IMR-90 (cell line): ENCODE measurements around the gene TUBA3D. TPM values are rescaled to one million over a fixed set of nuclear protein-coding genes. Genes with fewer than 3 reads are reported as not detected.

Source experiments
- ATAC-seq: fragments of 200-7000 bp; cut with Tn5 transposase; 2 replicates; pipeline ENCODE4 v1.9.1; 2020; ENCODE audit warnings: low read depth, mild to moderate bottlenecking, moderate library complexity
- BruUV-seq: library from RNA; stranded (reverse); fragments of 400-500 nt; replicated peaks from 2 replicates; lab custom pipeline; 2021; lab: Mats Ljungman, UMichigan
- CTCF ChIA-PET: fragments of 300-600 bp; formaldehyde crosslinking; extraction: SDS; loops from one replicate; lab custom pipeline; 2021; ENCODE audit warnings: antibody characterized with exemption; lab: Yijun Ruan, JAX
- POLR2A ChIA-PET: fragments of 300-600 bp; sonication (Branson Sonifier 250); formaldehyde crosslinking; loops from one replicate; lab custom pipeline; 2022; ENCODE audit warnings: antibody characterized with exemption; ENCODE audit not compliant: unreplicated experiment; lab: Charles Lee
- DNase-seq: peaks from one replicate; pipeline ENCODE4 v3.0.0; 2013
- H2AFZ ChIP-seq: replicated peaks from 2 replicates; pipeline ENCODE3; 2013; ENCODE audit warnings: low read length, mild to moderate bottlenecking; ENCODE audit not compliant: poor library complexity
- H2AK5ac ChIP-seq: 2 replicates; pipeline ENCODE4 v1.6.1; 2013; ENCODE audit warnings: low read depth, low read length, inconsistent platforms
- H2AK9ac ChIP-seq: replicated peaks from 2 replicates; pipeline ENCODE3; 2013; ENCODE audit warnings: mild to moderate bottlenecking, low read depth, low read length, moderate library complexity; ENCODE audit not compliant: poor library complexity
- H2BK120ac ChIP-seq: 2 replicates; pipeline ENCODE4 v1.6.1; 2013; ENCODE audit warnings: low read depth, low read length, inconsistent platforms
- H2BK15ac ChIP-seq: 3 replicates; pipeline ENCODE4 v1.6.1; 2013; ENCODE audit warnings: low read depth, low read length, inconsistent platforms
- H2BK20ac ChIP-seq: 2 replicates; pipeline ENCODE4 v1.6.1; 2013; ENCODE audit warnings: low read depth, mild to moderate bottlenecking, inconsistent platforms, low read length, moderate library complexity
- H2BK5ac ChIP-seq: 2 replicates; pipeline ENCODE4 v1.6.1; 2013; ENCODE audit warnings: mild to moderate bottlenecking, low read depth, low read length, inconsistent platforms; ENCODE audit not compliant: poor library complexity, severe bottlenecking
- H3K14ac ChIP-seq: replicated peaks from 2 replicates; pipeline ENCODE4 v1.6.1; 2013; ENCODE audit warnings: low read depth, low read length, inconsistent platforms
- H3K18ac ChIP-seq: 2 replicates; pipeline ENCODE4 v1.6.1; 2013; ENCODE audit warnings: low read depth, low read length, control low read depth
- H3K23ac ChIP-seq: 2 replicates; pipeline ENCODE4 v1.6.1; 2013; ENCODE audit warnings: low read depth, low read length, inconsistent platforms
- H3K27ac ChIP-seq: 2 replicates; pipeline ENCODE4 v1.5.1; 2013; ENCODE audit warnings: mild to moderate bottlenecking, control low read depth, low read length; ENCODE audit not compliant: insufficient read depth
- H3K27me3 ChIP-seq: 2 replicates; pipeline ENCODE4 v1.6.1; 2013; ENCODE audit warnings: low read length; ENCODE audit not compliant: control insufficient read depth, insufficient read depth
- H3K36me3 ChIP-seq: 2 replicates; pipeline ENCODE4 v1.6.1; 2013; ENCODE audit warnings: low read length, mixed read lengths; ENCODE audit not compliant: control insufficient read depth, insufficient read depth
- H3K4ac ChIP-seq: 2 replicates; pipeline ENCODE4 v1.6.1; 2013; ENCODE audit warnings: low read depth, low read length, inconsistent platforms
- H3K4me1 ChIP-seq: 2 replicates; pipeline ENCODE4 v1.6.1; 2013; ENCODE audit warnings: low read length, mixed read lengths; ENCODE audit not compliant: control insufficient read depth, insufficient read depth
- H3K4me2 ChIP-seq: 2 replicates; pipeline ENCODE4 v1.6.1; 2013; ENCODE audit warnings: low read depth, mild to moderate bottlenecking, control low read depth, low read length, moderate library complexity
- H3K4me3 ChIP-seq: 2 replicates; pipeline ENCODE4 v1.5.1; 2013; ENCODE audit warnings: low read depth, mild to moderate bottlenecking, control low read depth, low read length, moderate library complexity; ENCODE audit not compliant: insufficient read depth
- H3K56ac ChIP-seq: 2 replicates; pipeline ENCODE4 v1.6.1; 2013; ENCODE audit warnings: low read length, inconsistent platforms; ENCODE audit not compliant: insufficient read depth; ENCODE audit errors: extremely low read depth
- H3K79me1 ChIP-seq, 2 experiments: 2 replicates each; pipeline ENCODE4 v1.6.1; 2013; ENCODE audit warnings: low read length in 2 of 2, inconsistent platforms in 1 of 2, low read depth in 1 of 2
- H3K9ac ChIP-seq: 2 replicates; pipeline ENCODE4 v1.6.1; 2013; ENCODE audit warnings: low read depth, low read length, control low read depth
- H3K9me1 ChIP-seq: 2 replicates; pipeline ENCODE4 v1.6.1; 2013; ENCODE audit warnings: low read length, inconsistent platforms; ENCODE audit not compliant: insufficient read depth
- H3K9me3 ChIP-seq: 2 replicates; pipeline ENCODE4 v1.6.1; 2013; ENCODE audit warnings: low read length; ENCODE audit not compliant: control insufficient read depth, insufficient read depth
- H4K20me1 ChIP-seq: 2 replicates; pipeline ENCODE4 v1.6.1; 2013; ENCODE audit warnings: low read length, inconsistent platforms; ENCODE audit not compliant: insufficient read depth
- H4K5ac ChIP-seq: 2 replicates; pipeline ENCODE4 v1.6.1; 2013; ENCODE audit warnings: mild to moderate bottlenecking, low read depth, low read length, control low read depth
- H4K8ac ChIP-seq, 2 experiments: 2 replicates each; pipeline ENCODE4 v1.6.1; 2013; ENCODE audit warnings: low read depth in 2 of 2, low read length in 2 of 2, control low read depth in 1 of 2, inconsistent platforms in 1 of 2
- H4K91ac ChIP-seq: 2 replicates; pipeline ENCODE4 v1.6.1; 2013; ENCODE audit warnings: low read depth, low read length, inconsistent platforms; ENCODE audit not compliant: insufficient read depth
- BHLHE40 ChIP-seq: fragments of 150-350 bp; IDR thresholded peaks from 2 replicates; pipeline ENCODE4 v1.6.1; 2016; ENCODE audit warnings: mild to moderate bottlenecking, low read depth, low read length
- CEBPB ChIP-seq: IDR thresholded peaks from 2 replicates; pipeline ENCODE4 v1.6.1; 2012; ENCODE audit warnings: low read depth, low read length, improper control_type of control experiment
- FOS ChIP-seq: fragments of 150-350 bp; IDR thresholded peaks from 2 replicates; pipeline ENCODE4 v1.6.1; 2016; ENCODE audit warnings: low read depth, low read length
- MAFK ChIP-seq: IDR thresholded peaks from 2 replicates; pipeline ENCODE4 v1.6.1; 2012; ENCODE audit warnings: low read depth, low read length, improper control_type of control experiment
- MAZ ChIP-seq: IDR thresholded peaks from 2 replicates; pipeline ENCODE4 v1.6.1; 2012; ENCODE audit warnings: low read depth, mild to moderate bottlenecking, low read length, improper control_type of control experiment, moderate library complexity, borderline replicate concordance
- MXI1 ChIP-seq: IDR thresholded peaks from 2 replicates; pipeline ENCODE4 v1.6.1; 2012; ENCODE audit warnings: low read depth, mild to moderate bottlenecking, low read length, moderate library complexity, borderline replicate concordance
- NFE2L2 ChIP-seq: fragments of 150-350 bp; IDR thresholded peaks from 2 replicates; pipeline ENCODE4 v1.6.1; 2016; ENCODE audit warnings: low read depth, mild to moderate bottlenecking, low read length
- POLR2A ChIP-seq: IDR thresholded peaks from 2 replicates; pipeline ENCODE4 v1.6.1; 2012; ENCODE audit warnings: mild to moderate bottlenecking, low read depth, low read length
- RAD21 ChIP-seq: IDR thresholded peaks from 2 replicates; pipeline ENCODE4 v1.6.1; 2012; ENCODE audit warnings: low read length, improper control_type of control experiment
- SMC3 ChIP-seq: fragments of 150-350 bp; IDR thresholded peaks from 2 replicates; pipeline ENCODE4 v1.6.1; 2016; ENCODE audit warnings: low read depth, mild to moderate bottlenecking, antibody characterized with exemption, low read length, moderate library complexity
- WGBS, 2 experiments: methylation state at CpG; one replicate each; pipeline versions ENCODE4 v1.1.5 to v1.1.7; 2013; ENCODE audit warnings: missing lambda C conversion rate in 2 of 2; ENCODE audit not compliant: insufficient read length in 1 of 2; ENCODE audit errors: extremely low coverage in 2 of 2; 5-methylcytosine and 5-hydroxymethylcytosine counted together
- dilution Hi-C: fragments of 300-500 bp; cut with HindIII; formaldehyde crosslinking; loops from one replicate; pipeline ENCODE4 v1.14.3; 2018; ENCODE audit warnings: low sequenced_read_pairs; ENCODE audit not compliant: unreplicated experiment
- in situ Hi-C: fragments of 300-500 bp; cut with MboI; formaldehyde crosslinking; loops from 3 replicates; pipeline ENCODE4 v1.14.3; 2019; ENCODE audit warnings: low sequenced_read_pairs, inconsistent platforms, mixed read lengths
- intact Hi-C: fragments of 100-400 bp; cut with micrococcal nuclease; formaldehyde crosslinking; loops from 2 replicates; pipeline ENCODE4 v1.10.0; 2022
- polyA plus RNA-seq, 3 experiments: library from polyadenylated mRNA; depleted of rRNA; stranded (reverse); fragments of >200 nt; gene quantifications; 2 replicates each; pipeline ENCODE4 v1.2.3, GENCODE V29; 2012; ENCODE audit warnings: low replicate concordance in 1 of 3
- total RNA-seq: library from RNA; depleted of rRNA; stranded (reverse); fragments of >200 nt; gene quantifications from 2 replicates; pipeline ENCODE4 v1.2.3, GENCODE V29; 2012
- TF ChIP-seq, protein P1 (sequence below): fragments of 150-350 bp; IDR thresholded peaks from 2 replicates; pipeline ENCODE4 v1.6.1; 2017; ENCODE audit warnings: mild to moderate bottlenecking, antibody characterized with exemption, low read length, low read depth
- TF ChIP-seq, protein P2 (sequence below): fragments of 150-350 bp; IDR thresholded peaks from 2 replicates; pipeline ENCODE4 v1.6.1; 2016; ENCODE audit warnings: low read depth, mild to moderate bottlenecking, low read length, moderate library complexity, borderline replicate concordance
- TF ChIP-seq, protein P3 (sequence below): conservative IDR thresholded peaks from 2 replicates; pipeline ENCODE4 v1.5.1; 2012; ENCODE audit warnings: mild to moderate bottlenecking, low read depth, low read length, improper control_type of control experiment

TUBA3D gene
- total and polyA plus RNA-seq, 2 of the 4 experiments (the other 2 are of a cell fraction): not detected

DNA sequence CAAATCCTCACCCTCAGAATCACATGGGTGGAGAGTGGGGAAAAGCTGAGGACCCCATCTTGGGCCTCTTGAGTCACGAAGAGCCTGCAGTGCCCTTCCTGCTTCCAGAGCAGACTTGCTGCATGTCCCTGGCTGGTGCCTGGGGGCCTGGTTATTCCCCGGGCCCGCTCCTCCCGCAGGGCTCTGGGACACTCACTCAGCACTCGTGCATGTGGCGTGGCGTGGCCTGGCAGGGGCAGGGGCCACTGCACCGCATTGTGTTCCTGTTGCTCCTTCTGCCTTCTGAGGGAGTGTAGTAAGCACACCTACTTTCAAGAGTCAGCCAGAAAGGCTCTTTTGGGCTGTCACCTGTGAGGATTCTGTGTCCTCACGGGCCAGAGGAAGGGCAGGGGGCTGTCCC lies 33.7 kb downstream of the TUBA3D start:
- H3K23ac ChIP-seq: no peak overlapping the region
- no peak overlapping the region for H3K18ac ChIP-seq
- 100% methylated on average over 1 of the region's 9 CpGs; no CpG with 5 or more reads in 1 of the 2 experiments for WGBS, 2 experiments
- H4K91ac ChIP-seq: no peak overlapping the region
- in situ Hi-C loops (loop anchor here (25.0 kb wide), 2 partner anchors 397 to 1347 kb away; partner anchors contain the start of gene PLEKHB2), dilution Hi-C loops (no loop called here), intact Hi-C loops (no loop called here)
- no peak overlapping the region for H4K8ac ChIP-seq
- H4K5ac ChIP-seq: no peak overlapping the region
- peaks cover 32% of the 10 kb centered on the region for H3K36me3 ChIP-seq
- no peak overlapping the region for H3K56ac ChIP-seq
- no peak overlapping the region for H2AK5ac ChIP-seq
- POLR2A ChIA-PET: no interaction called here
- ATAC-seq (no peak), DNase-seq (no peak)
- H3K27me3 ChIP-seq: no peaks in the 10 kb centered on the region
- H3K9ac ChIP-seq: no peak overlapping the region
- no peak overlapping the region for H3K14ac ChIP-seq
- no peaks in the 10 kb centered on the region for H3K4me1 ChIP-seq
- H4K20me1 ChIP-seq: no peaks in the 10 kb centered on the region
- no peaks in the 10 kb centered on the region for H3K79me1 ChIP-seq
- H2BK15ac ChIP-seq: no peak overlapping the region
- no peaks in the 10 kb centered on the region for H3K9me3 ChIP-seq
- CTCF ChIA-PET: no interaction called here
- no peaks in the 10 kb centered on the region for H3K9me1 ChIP-seq
- H3K4me3 ChIP-seq: no peak overlapping the region
- no peak overlapping the region for H2AK9ac ChIP-seq
- H3K27ac ChIP-seq: no peak overlapping the region
- H3K4ac ChIP-seq: no peak overlapping the region
- H2AFZ ChIP-seq: no peak overlapping the region
- TF ChIP-seq, protein P1, sequence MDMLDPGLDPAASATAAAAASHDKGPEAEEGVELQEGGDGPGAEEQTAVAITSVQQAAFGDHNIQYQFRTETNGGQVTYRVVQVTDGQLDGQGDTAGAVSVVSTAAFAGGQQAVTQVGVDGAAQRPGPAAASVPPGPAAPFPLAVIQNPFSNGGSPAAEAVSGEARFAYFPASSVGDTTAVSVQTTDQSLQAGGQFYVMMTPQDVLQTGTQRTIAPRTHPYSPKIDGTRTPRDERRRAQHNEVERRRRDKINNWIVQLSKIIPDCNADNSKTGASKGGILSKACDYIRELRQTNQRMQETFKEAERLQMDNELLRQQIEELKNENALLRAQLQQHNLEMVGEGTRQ: no peak
- TF ChIP-seq CEBPB (no peak), SMC3 (no peak), RAD21 (no peak), BHLHE40 (no peak), MAZ (no peak), NFE2L2 (no peak), MAFK (no peak), POLR2A (no peak), MXI1 (no peak), FOS (no peak)
- TF ChIP-seq, protein P2, sequence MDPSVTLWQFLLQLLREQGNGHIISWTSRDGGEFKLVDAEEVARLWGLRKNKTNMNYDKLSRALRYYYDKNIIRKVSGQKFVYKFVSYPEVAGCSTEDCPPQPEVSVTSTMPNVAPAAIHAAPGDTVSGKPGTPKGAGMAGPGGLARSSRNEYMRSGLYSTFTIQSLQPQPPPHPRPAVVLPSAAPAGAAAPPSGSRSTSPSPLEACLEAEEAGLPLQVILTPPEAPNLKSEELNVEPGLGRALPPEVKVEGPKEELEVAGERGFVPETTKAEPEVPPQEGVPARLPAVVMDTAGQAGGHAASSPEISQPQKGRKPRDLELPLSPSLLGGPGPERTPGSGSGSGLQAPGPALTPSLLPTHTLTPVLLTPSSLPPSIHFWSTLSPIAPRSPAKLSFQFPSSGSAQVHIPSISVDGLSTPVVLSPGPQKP: no peak
- TF ChIP-seq, protein P3, sequence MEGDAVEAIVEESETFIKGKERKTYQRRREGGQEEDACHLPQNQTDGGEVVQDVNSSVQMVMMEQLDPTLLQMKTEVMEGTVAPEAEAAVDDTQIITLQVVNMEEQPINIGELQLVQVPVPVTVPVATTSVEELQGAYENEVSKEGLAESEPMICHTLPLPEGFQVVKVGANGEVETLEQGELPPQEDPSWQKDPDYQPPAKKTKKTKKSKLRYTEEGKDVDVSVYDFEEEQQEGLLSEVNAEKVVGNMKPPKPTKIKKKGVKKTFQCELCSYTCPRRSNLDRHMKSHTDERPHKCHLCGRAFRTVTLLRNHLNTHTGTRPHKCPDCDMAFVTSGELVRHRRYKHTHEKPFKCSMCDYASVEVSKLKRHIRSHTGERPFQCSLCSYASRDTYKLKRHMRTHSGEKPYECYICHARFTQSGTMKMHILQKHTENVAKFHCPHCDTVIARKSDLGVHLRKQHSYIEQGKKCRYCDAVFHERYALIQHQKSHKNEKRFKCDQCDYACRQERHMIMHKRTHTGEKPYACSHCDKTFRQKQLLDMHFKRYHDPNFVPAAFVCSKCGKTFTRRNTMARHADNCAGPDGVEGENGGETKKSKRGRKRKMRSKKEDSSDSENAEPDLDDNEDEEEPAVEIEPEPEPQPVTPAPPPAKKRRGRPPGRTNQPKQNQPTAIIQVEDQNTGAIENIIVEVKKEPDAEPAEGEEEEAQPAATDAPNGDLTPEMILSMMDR: no peak
- no peak overlapping the region for H2BK120ac ChIP-seq
- no peak overlapping the region for H2BK20ac ChIP-seq
- no peak overlapping the region for H3K4me2 ChIP-seq
- no peak overlapping the region for H2BK5ac ChIP-seq
- no TSS peak for BruUV-seq
